Fibroblast of mammary gland (primary cell): Measurements from ENCODE around the gene TRMT2A.
A peak's percentile ranks its signal among the peaks of the same experiment; 100 is the strongest.

Source experiments
- DNase-seq: peaks from one replicate; pipeline ENCODE4 v3.0.0-alpha.2; 2010; ENCODE audit warnings: low read depth
- H3K4me3 ChIP-seq: 2 replicates; pipeline ENCODE4 v1.5.1; 2011; ENCODE audit warnings: low read depth, mild to moderate bottlenecking, low read length, moderate library complexity; ENCODE audit not compliant: control insufficient read depth
- TF ChIP-seq, protein P1 (sequence below): conservative IDR thresholded peaks from 2 replicates; pipeline ENCODE4 v1.5.1; 2011; ENCODE audit warnings: low read depth, low read length, inconsistent platforms; ENCODE audit not compliant: control insufficient read depth, insufficient read depth

TRMT2A gene

GRCh38 chr22:20125201-20126174 is 8.5 kb upstream of the TRMT2A start:
- TF ChIP-seq, protein P1, sequence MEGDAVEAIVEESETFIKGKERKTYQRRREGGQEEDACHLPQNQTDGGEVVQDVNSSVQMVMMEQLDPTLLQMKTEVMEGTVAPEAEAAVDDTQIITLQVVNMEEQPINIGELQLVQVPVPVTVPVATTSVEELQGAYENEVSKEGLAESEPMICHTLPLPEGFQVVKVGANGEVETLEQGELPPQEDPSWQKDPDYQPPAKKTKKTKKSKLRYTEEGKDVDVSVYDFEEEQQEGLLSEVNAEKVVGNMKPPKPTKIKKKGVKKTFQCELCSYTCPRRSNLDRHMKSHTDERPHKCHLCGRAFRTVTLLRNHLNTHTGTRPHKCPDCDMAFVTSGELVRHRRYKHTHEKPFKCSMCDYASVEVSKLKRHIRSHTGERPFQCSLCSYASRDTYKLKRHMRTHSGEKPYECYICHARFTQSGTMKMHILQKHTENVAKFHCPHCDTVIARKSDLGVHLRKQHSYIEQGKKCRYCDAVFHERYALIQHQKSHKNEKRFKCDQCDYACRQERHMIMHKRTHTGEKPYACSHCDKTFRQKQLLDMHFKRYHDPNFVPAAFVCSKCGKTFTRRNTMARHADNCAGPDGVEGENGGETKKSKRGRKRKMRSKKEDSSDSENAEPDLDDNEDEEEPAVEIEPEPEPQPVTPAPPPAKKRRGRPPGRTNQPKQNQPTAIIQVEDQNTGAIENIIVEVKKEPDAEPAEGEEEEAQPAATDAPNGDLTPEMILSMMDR = no peak
- no peak for DNase-seq
- no peak overlapping the region for H3K4me3 ChIP-seq

- no peak for DNase-seq
- TF ChIP-seq, protein P1 = no peak
- H3K4me3 ChIP-seq = no peak overlapping the region
Observed at GRCh38 chr22:20124083-20124787, 7.2 kb upstream of the TRMT2A start.

GRCh38 chr22:20123366-20124082 is 6.5 kb upstream of the TRMT2A start:
- TF ChIP-seq, protein P1 = no peak
- no peak overlapping the region for H3K4me3 ChIP-seq
- no peak for DNase-seq

GRCh38 chr22:20121856-20122415 is 4.9 kb upstream of the TRMT2A start:
- no peak overlapping the region for H3K4me3 ChIP-seq
- TF ChIP-seq, protein P1 = no peak
- DNase-seq = no peak

GRCh38 chr22:20118300-20119020 is 1.4 kb upstream of the TRMT2A start:
- TF ChIP-seq, protein P1 = no peak
- peak overlapping the region; percentile 88 for H3K4me3 ChIP-seq
- no peak for DNase-seq
